Smooth muscle cell (in vitro differentiated cells): ENCODE results near the gene DPP7. TPM values are rescaled to one million over a fixed set of nuclear protein-coding genes. Genes with fewer than 3 reads are reported as not detected.

Experiments used
- DNase-seq: peaks from one replicate; lab custom pipeline; 2025; ENCODE audit not compliant: unreplicated experiment; lab: John Stamatoyannopoulos, UW
- H2AFZ ChIP-seq: fragments of 200-600 bp; sonication (generic); 2 replicates; pipeline ENCODE4 v1.6.0; 2016; ENCODE audit warnings: antibody characterized with exemption, low read depth, mild to moderate bottlenecking
- H3F3A ChIP-seq: fragments of 200-600 bp; sonication (generic); 2 replicates; pipeline ENCODE4 v1.6.0; 2017; ENCODE audit warnings: antibody characterized with exemption, low read depth
- H3K27ac ChIP-seq: fragments of 200-600 bp; sonication (generic); 2 replicates; pipeline ENCODE4 v1.5.1; 2016; ENCODE audit warnings: low read depth, mild to moderate bottlenecking
- H3K27me3 ChIP-seq: fragments of 200-600 bp; sonication (generic); 2 replicates; pipeline ENCODE4 v1.6.1; 2016; ENCODE audit warnings: low read depth, mild to moderate bottlenecking
- H3K36me3 ChIP-seq: fragments of 200-600 bp; sonication (generic); 2 replicates; pipeline ENCODE4 v1.5.1; 2016; ENCODE audit warnings: low read depth
- H3K4me1 ChIP-seq: fragments of 200-600 bp; sonication (generic); 2 replicates; pipeline ENCODE4 v1.5.1; 2016; ENCODE audit warnings: low read depth
- H3K4me2 ChIP-seq: fragments of 200-600 bp; sonication (generic); 2 replicates; pipeline ENCODE4 v1.6.0; 2016; ENCODE audit warnings: mild to moderate bottlenecking
- H3K4me3 ChIP-seq: fragments of 200-600 bp; sonication (generic); 2 replicates; pipeline ENCODE4 v1.5.1; 2016; ENCODE audit warnings: mild to moderate bottlenecking
- H3K79me2 ChIP-seq: fragments of 200-600 bp; sonication (generic); 2 replicates; pipeline ENCODE4 v1.6.0; 2016; ENCODE audit warnings: low read depth, mild to moderate bottlenecking
- H3K9ac ChIP-seq: fragments of 200-600 bp; sonication (generic); 2 replicates; pipeline ENCODE4 v1.6.0; 2016; ENCODE audit warnings: low read depth
- H3K9me3 ChIP-seq: fragments of 200-600 bp; sonication (generic); replicated peaks from 2 replicates; pipeline ENCODE4 v1.5.1; 2016; ENCODE audit warnings: low read depth
- H4K20me1 ChIP-seq: fragments of 200-600 bp; sonication (generic); 2 replicates; pipeline ENCODE4 v1.6.0; 2016; ENCODE audit warnings: low read depth
- WGBS: methylation state at CpG from one replicate; pipeline ENCODE4 v1.1.7; 2016; ENCODE audit warnings: low lambda C conversion rate; 5-methylcytosine and 5-hydroxymethylcytosine counted together
- polyA plus RNA-seq: library from polyadenylated mRNA; unstranded; fragments of >200 nt; fragmentation: Nextera tagmentation; extraction: Ambion mirVana; gene quantifications from 2 replicates; pipeline ENCODE4 v1.2.1, GENCODE V29; 2016
- total RNA-seq: library from RNA; depleted of rRNA; stranded (reverse); fragments of >200 nt; gene quantifications from 2 replicates; pipeline ENCODE4 v1.2.3, GENCODE V29; 2014
- TF ChIP-seq, protein P1 (sequence below): fragments of 200-600 bp; sonication (generic); IDR thresholded peaks from 2 replicates; pipeline ENCODE4 v1.5.1; 2017; ENCODE audit warnings: borderline replicate concordance, mild to moderate bottlenecking, antibody characterized with exemption; ENCODE audit not compliant: insufficient read depth, poor library complexity, severe bottlenecking

Gene DPP7
- total and polyA plus RNA-seq, 2 experiments from 2014 or later, result 51.4 to 170 TPM

DNA sequence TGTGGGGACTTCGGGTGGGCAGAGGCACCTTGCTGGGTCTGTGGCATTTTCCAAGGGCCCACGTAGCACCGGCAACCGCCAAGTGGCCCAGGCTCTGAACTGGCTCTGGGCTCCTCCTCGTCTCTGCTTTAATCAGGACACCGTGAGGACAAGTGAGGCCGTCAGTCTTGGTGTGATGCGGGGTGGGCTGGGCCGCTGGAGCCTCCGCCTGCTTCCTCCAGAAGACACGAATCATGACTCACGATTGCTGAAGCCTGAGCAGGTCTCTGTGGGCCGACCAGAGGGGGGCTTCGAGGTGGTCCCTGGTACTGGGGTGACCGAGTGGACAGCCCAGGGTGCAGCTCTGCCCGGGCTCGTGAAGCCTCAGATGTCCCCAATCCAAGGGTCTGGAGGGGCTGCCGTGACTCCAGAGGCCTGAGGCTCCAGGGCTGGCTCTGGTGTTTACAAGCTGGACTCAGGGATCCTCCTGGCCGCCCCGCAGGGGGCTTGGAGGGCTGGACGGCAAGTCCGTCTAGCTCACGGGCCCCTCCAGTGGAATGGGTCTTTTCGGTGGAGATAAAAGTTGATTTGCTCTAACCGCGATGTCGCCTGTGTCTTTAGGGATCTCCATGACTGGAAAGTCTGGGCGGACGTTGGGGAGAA is 5.8 kb downstream of the DPP7 start:
- Histone ChIP-seq H3K27me3 (no peaks in the 10 kb centered on the region), H3K79me2 (no peaks in the 10 kb centered on the region), H3K4me2 (no peak overlapping the region), H3K4me3 (no peak overlapping the region), H3K27ac (no peak overlapping the region), H3K36me3 (no peaks in the 10 kb centered on the region), H4K20me1 (peaks cover 5% of the 10 kb centered on the region), H2AFZ (no peak overlapping the region), H3K4me1 (no peaks in the 10 kb centered on the region), H3K9me3 (no peaks in the 10 kb centered on the region), H3K9ac (no peak overlapping the region), H3F3A (no peaks in the 10 kb centered on the region)
- no peak for DNase-seq
- 93% methylated on average over 29 of the region's 29 CpGs for WGBS
- TF ChIP-seq, protein P1, sequence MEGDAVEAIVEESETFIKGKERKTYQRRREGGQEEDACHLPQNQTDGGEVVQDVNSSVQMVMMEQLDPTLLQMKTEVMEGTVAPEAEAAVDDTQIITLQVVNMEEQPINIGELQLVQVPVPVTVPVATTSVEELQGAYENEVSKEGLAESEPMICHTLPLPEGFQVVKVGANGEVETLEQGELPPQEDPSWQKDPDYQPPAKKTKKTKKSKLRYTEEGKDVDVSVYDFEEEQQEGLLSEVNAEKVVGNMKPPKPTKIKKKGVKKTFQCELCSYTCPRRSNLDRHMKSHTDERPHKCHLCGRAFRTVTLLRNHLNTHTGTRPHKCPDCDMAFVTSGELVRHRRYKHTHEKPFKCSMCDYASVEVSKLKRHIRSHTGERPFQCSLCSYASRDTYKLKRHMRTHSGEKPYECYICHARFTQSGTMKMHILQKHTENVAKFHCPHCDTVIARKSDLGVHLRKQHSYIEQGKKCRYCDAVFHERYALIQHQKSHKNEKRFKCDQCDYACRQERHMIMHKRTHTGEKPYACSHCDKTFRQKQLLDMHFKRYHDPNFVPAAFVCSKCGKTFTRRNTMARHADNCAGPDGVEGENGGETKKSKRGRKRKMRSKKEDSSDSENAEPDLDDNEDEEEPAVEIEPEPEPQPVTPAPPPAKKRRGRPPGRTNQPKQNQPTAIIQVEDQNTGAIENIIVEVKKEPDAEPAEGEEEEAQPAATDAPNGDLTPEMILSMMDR, result no peak

- Histone ChIP-seq H3K36me3 (no peaks in the 10 kb centered on the region), H3K9ac (no peak overlapping the region), H3K4me1 (no peaks in the 10 kb centered on the region), H3K79me2 (no peaks in the 10 kb centered on the region), H4K20me1 (peaks cover 5% of the 10 kb centered on the region), H3F3A (no peaks in the 10 kb centered on the region), H3K27me3 (no peaks in the 10 kb centered on the region), H3K27ac (no peak overlapping the region), H3K4me3 (no peak overlapping the region), H3K9me3 (no peaks in the 10 kb centered on the region), H2AFZ (no peak overlapping the region), H3K4me2 (no peak overlapping the region)
- DNase-seq, result no peak
- TF ChIP-seq, protein P1, result no peak
- WGBS, result 98% methylated on average over 17 of the region's 17 CpGs
These were observed 6.6 kb downstream of the DPP7 start for GRCh38 chr9:137107982-137108381.

GRCh38 chr9:137107312-137107921 is 7.1 kb downstream of the DPP7 start:
- H3K9ac ChIP-seq, result no peak overlapping the region
- H4K20me1 ChIP-seq, result peaks cover 5% of the 10 kb centered on the region
- H3K36me3 ChIP-seq, result no peaks in the 10 kb centered on the region
- H3K27ac ChIP-seq, result no peak overlapping the region
- H3K4me2 ChIP-seq, result no peak overlapping the region
- TF ChIP-seq, protein P1, result no peak
- H3K4me1 ChIP-seq, result no peaks in the 10 kb centered on the region
- no peaks in the 10 kb centered on the region for H3K79me2 ChIP-seq
- 90% methylated on average over 27 of the region's 27 CpGs for WGBS
- DNase-seq, result no peak
- H3K9me3 ChIP-seq, result no peaks in the 10 kb centered on the region
- H3F3A ChIP-seq, result no peaks in the 10 kb centered on the region
- H3K4me3 ChIP-seq, result no peak overlapping the region
- no peaks in the 10 kb centered on the region for H3K27me3 ChIP-seq
- H2AFZ ChIP-seq, result no peak overlapping the region

GRCh38 chr9:137106662-137107250 is 7.8 kb downstream of the DPP7 start:
- 96% methylated on average over 24 of the region's 27 CpGs for WGBS
- H3K9ac ChIP-seq, result no peak overlapping the region
- H3K4me3 ChIP-seq, result no peak overlapping the region
- H3K79me2 ChIP-seq, result no peaks in the 10 kb centered on the region
- no peak overlapping the region for H2AFZ ChIP-seq
- no peaks in the 10 kb centered on the region for H3K4me1 ChIP-seq
- H3K27me3 ChIP-seq, result no peaks in the 10 kb centered on the region
- no peaks in the 10 kb centered on the region for H3K9me3 ChIP-seq
- no peak for DNase-seq
- no peak overlapping the region for H3K27ac ChIP-seq
- no peaks in the 10 kb centered on the region for H3K36me3 ChIP-seq
- H4K20me1 ChIP-seq, result peaks cover 5% of the 10 kb centered on the region
- no peak overlapping the region for H3K4me2 ChIP-seq
- TF ChIP-seq, protein P1, result no peak
- H3F3A ChIP-seq, result no peaks in the 10 kb centered on the region
